Fibroblast of gingiva (primary cell): ENCODE results near the gene HTR1E.
"Not testable (repeated sequence)": the region's sequence is repeated elsewhere in the genome, so short reads cannot be mapped to it uniquely, and the experiment has no call there.

ENCODE experiments used
- DNase-seq: peaks from one replicate; pipeline ENCODE4 v3.0.0-alpha.2; 2011; ENCODE audit warnings: low read depth

HTR1E gene

GRCh38 chr6:86973088-86973487, 35.8 kb downstream of the HTR1E start:
- DNase-seq, result no peak

GRCh38 chr6:86978251-86978650, 40.9 kb downstream of the HTR1E start:
- no peak for DNase-seq

- DNase-seq, result no peak
Observed at GRCh38 chr6:87001494-87001893, 64.2 kb downstream of the HTR1E start.

GRCh38 chr6:87002391-87002790, 65.1 kb downstream of the HTR1E start:
- not testable (repeated sequence) for DNase-seq

- not testable (repeated sequence) for DNase-seq
Observed at GRCh38 chr6:87006541-87006940, 69.2 kb downstream of the HTR1E start.

GRCh38 chr6:87009581-87009980, 72.3 kb downstream of the HTR1E start:
- DNase-seq, result not testable (repeated sequence)

- no peak for DNase-seq
Observed at GRCh38 chr6:87012035-87012434, 74.7 kb downstream of the HTR1E start.

GRCh38 chr6:87012743-87013142, 75.4 kb downstream of the HTR1E start:
- no peak for DNase-seq

- no peak for DNase-seq
Observed at GRCh38 chr6:87016772-87017171, 79.4 kb downstream of the HTR1E start.

- DNase-seq, result no peak
Observed at GRCh38 chr6:87027021-87027420, 89.7 kb downstream of the HTR1E start.

- peak; percentile 59 for DNase-seq
Observed at GRCh38 chr6:87029711-87030314, 92.5 kb downstream of the HTR1E start.

GRCh38 chr6:87040729-87041128, 103.4 kb downstream of the HTR1E start:
- no peak for DNase-seq

- DNase-seq, result no peak
Observed at GRCh38 chr6:87045521-87046075, 108.3 kb downstream of the HTR1E start.

- DNase-seq, result no peak
Observed at GRCh38 chr6:87049779-87050178, 112.5 kb downstream of the HTR1E start.

GRCh38 chr6:87053312-87053711, 116.0 kb downstream of the HTR1E start:
- DNase-seq, result no peak

GRCh38 chr6:87054143-87054833, 117.0 kb downstream of the HTR1E start:
- DNase-seq, result no peak

GRCh38 chr6:87059943-87060342, 122.6 kb downstream of the HTR1E start:
- no peak for DNase-seq

- DNase-seq, result no peak
Observed at GRCh38 chr6:87065117-87065516, 127.8 kb downstream of the HTR1E start.
